HEK293 (cell line): ENCODE results near the gene NLRP11.

Source experiments
- CTCF ChIA-PET: fragments of 350-600 bp; formaldehyde crosslinking; extraction: SDS; loops from one replicate; lab custom pipeline; 2021; ENCODE audit warnings: antibody characterized with exemption; lab: Yijun Ruan, JAX
- POLR2A ChIA-PET: fragments of 300-600 bp; formaldehyde crosslinking; extraction: SDS; loops from one replicate; lab custom pipeline; 2020; ENCODE audit warnings: antibody characterized with exemption, inconsistent platforms; lab: Yijun Ruan, JAX
- H3K27ac ChIP-seq: fragments of 200-500 bp; sonication (Bioruptor generic); 2 replicates; pipeline ENCODE4 v1.5.1; 2014; ENCODE audit warnings: low read depth, low read length, control low read depth, inconsistent platforms; ENCODE audit errors: extremely low read depth
- H3K36me3 ChIP-seq, 2 experiments: fragments of 200-500 bp in 1 of 2; sonication (Bioruptor generic) in 1 of 2; 1 replicate in 1 of 2; 2 replicates in 1 of 2; pipeline ENCODE4 v1.5.1; 2014 to 2017; ENCODE audit warnings: inconsistent platforms in 2 of 2, low read length in 2 of 2; ENCODE audit not compliant: control insufficient read depth in 2 of 2, insufficient read depth in 1 of 2
- H3K4me1 ChIP-seq: fragments of 200-500 bp; sonication (Bioruptor generic); 2 replicates; pipeline ENCODE4 v1.5.1; 2014; ENCODE audit warnings: mild to moderate bottlenecking, low read length, inconsistent platforms; ENCODE audit not compliant: control insufficient read depth, insufficient read depth
- H3K4me3 ChIP-seq: 2 replicates; pipeline ENCODE4 v1.5.1; 2011; ENCODE audit warnings: low read depth, mild to moderate bottlenecking, control low read depth, low read length, moderate library complexity
- H3K9me3 ChIP-seq: fragments of 200-500 bp; sonication (Bioruptor generic); 2 replicates; pipeline ENCODE4 v1.5.1; 2014; ENCODE audit warnings: low read depth, low read length, inconsistent platforms; ENCODE audit not compliant: control insufficient read depth, insufficient read depth
- CTCF ChIP-seq: fragments of 450-650 bp; formaldehyde crosslinking; IDR thresholded peaks from 2 replicates; pipeline ENCODE4 v1.5.1; 2016; ENCODE audit warnings: missing biosample characterization, missing genetic modification characterization
- INSM2 ChIP-seq: fragments of 450-650 bp; formaldehyde crosslinking; IDR thresholded peaks from 2 replicates; pipeline ENCODE4 v1.5.1; 2016; ENCODE audit warnings: missing biosample characterization, missing genetic modification characterization
- RBAK ChIP-seq: fragments of 450-650 bp; formaldehyde crosslinking; IDR thresholded peaks from 2 replicates; pipeline ENCODE4 v1.5.1; 2016; ENCODE audit warnings: missing biosample characterization, missing genetic modification characterization
- TRIM28 ChIP-seq: IDR thresholded peaks from 2 replicates; pipeline ENCODE4 v1.6.1; 2011; ENCODE audit warnings: low read length, control low read depth, borderline replicate concordance
- ZBTB17 ChIP-seq: fragments of 450-650 bp; formaldehyde crosslinking; IDR thresholded peaks from 2 replicates; pipeline ENCODE4 v1.5.1; 2016; ENCODE audit warnings: missing biosample characterization, missing genetic modification characterization
- ZBTB20 ChIP-seq: fragments of 450-650 bp; formaldehyde crosslinking; IDR thresholded peaks from 2 replicates; pipeline ENCODE4 v1.5.1; 2016; ENCODE audit warnings: missing biosample characterization, missing genetic modification characterization
- ZBTB21 ChIP-seq: fragments of 450-650 bp; formaldehyde crosslinking; IDR thresholded peaks from 2 replicates; pipeline ENCODE4 v1.5.1; 2017; ENCODE audit warnings: missing biosample characterization, missing genetic modification characterization
- ZBTB8A ChIP-seq: fragments of 450-650 bp; formaldehyde crosslinking; IDR thresholded peaks from 2 replicates; pipeline ENCODE4 v1.5.1; 2016; ENCODE audit warnings: missing biosample characterization, missing genetic modification characterization
- ZNF155 ChIP-seq: fragments of 450-650 bp; formaldehyde crosslinking; IDR thresholded peaks from 2 replicates; pipeline ENCODE4 v1.5.1; 2016; ENCODE audit warnings: missing biosample characterization, missing genetic modification characterization
- ZNF175 ChIP-seq: fragments of 450-650 bp; formaldehyde crosslinking; IDR thresholded peaks from 2 replicates; pipeline ENCODE4 v1.5.1; 2016; ENCODE audit warnings: missing biosample characterization, missing genetic modification characterization
- ZNF274 ChIP-seq, 2 experiments: fragments of 200-500 bp in 1 of 2; fragments of 450-650 bp in 1 of 2; sonication (Bioruptor generic) in 1 of 2; formaldehyde crosslinking in 1 of 2; IDR thresholded peaks; 2 replicates each; pipeline versions ENCODE4 v1.5.1 to v1.6.1; 2014 to 2016; ENCODE audit warnings: borderline replicate concordance in 1 of 2, inconsistent platforms in 1 of 2, low read length in 1 of 2, missing biosample characterization in 1 of 2, missing genetic modification characterization in 1 of 2
- ZNF280D ChIP-seq: fragments of 450-650 bp; formaldehyde crosslinking; IDR thresholded peaks from 2 replicates; pipeline ENCODE4 v1.5.1; 2016; ENCODE audit warnings: missing biosample characterization, missing genetic modification characterization
- ZNF292 ChIP-seq: fragments of 450-650 bp; formaldehyde crosslinking; IDR thresholded peaks from 2 replicates; pipeline ENCODE4 v1.5.1; 2016; ENCODE audit warnings: low read depth, missing biosample characterization, missing genetic modification characterization, borderline replicate concordance
- ZNF302 ChIP-seq: fragments of 450-650 bp; formaldehyde crosslinking; IDR thresholded peaks from 2 replicates; pipeline ENCODE4 v1.5.1; 2016; ENCODE audit warnings: missing biosample characterization, missing genetic modification characterization, low read depth
- ZNF350 ChIP-seq: fragments of 450-650 bp; formaldehyde crosslinking; IDR thresholded peaks from 2 replicates; pipeline ENCODE4 v1.5.0; 2017; ENCODE audit warnings: missing biosample characterization, mild to moderate bottlenecking, missing genetic modification characterization
- ZNF362 ChIP-seq: fragments of 450-650 bp; formaldehyde crosslinking; IDR thresholded peaks from 2 replicates; pipeline ENCODE4 v1.5.1; 2016; ENCODE audit warnings: missing biosample characterization, missing genetic modification characterization
- ZNF426 ChIP-seq: fragments of 450-650 bp; formaldehyde crosslinking; IDR thresholded peaks from 2 replicates; pipeline ENCODE4 v1.5.1; 2017; ENCODE audit warnings: missing biosample characterization, missing genetic modification characterization, mild to moderate bottlenecking, inconsistent platforms, moderate library complexity
- ZNF473 ChIP-seq: fragments of 450-650 bp; formaldehyde crosslinking; IDR thresholded peaks from 2 replicates; pipeline ENCODE4 v1.5.1; 2017; ENCODE audit warnings: missing biosample characterization, missing genetic modification characterization
- ZNF548 ChIP-seq: fragments of 450-650 bp; formaldehyde crosslinking; IDR thresholded peaks from 2 replicates; pipeline ENCODE4 v1.5.1; 2016; ENCODE audit warnings: missing biosample characterization, missing genetic modification characterization
- ZNF549 ChIP-seq: fragments of 450-650 bp; IDR thresholded peaks from 2 replicates; pipeline ENCODE4 v1.5.1; 2018; ENCODE audit warnings: missing biosample characterization, missing genetic modification characterization, mild to moderate bottlenecking, inconsistent platforms, moderate library complexity
- ZNF561 ChIP-seq: fragments of 450-650 bp; IDR thresholded peaks from 2 replicates; pipeline ENCODE4 v1.5.1; 2018; ENCODE audit warnings: missing biosample characterization, missing genetic modification characterization, borderline replicate concordance
- ZNF580 ChIP-seq: fragments of 450-650 bp; formaldehyde crosslinking; IDR thresholded peaks from 2 replicates; pipeline ENCODE4 v1.5.1; 2016; ENCODE audit warnings: missing biosample characterization, missing genetic modification characterization
- ZNF626 ChIP-seq: fragments of 450-650 bp; sonication (Bioruptor Pico); formaldehyde crosslinking; IDR thresholded peaks from 2 replicates; pipeline ENCODE4 v1.5.1; 2018; ENCODE audit warnings: missing biosample characterization, missing genetic modification characterization, inconsistent platforms
- ZNF658 ChIP-seq: fragments of 450-650 bp; formaldehyde crosslinking; IDR thresholded peaks from 2 replicates; pipeline ENCODE4; 2016; ENCODE audit warnings: missing biosample characterization, missing genetic modification characterization
- ZNF692 ChIP-seq: fragments of 450-650 bp; formaldehyde crosslinking; IDR thresholded peaks from 2 replicates; pipeline ENCODE4 v1.5.1; 2016; ENCODE audit warnings: missing biosample characterization, missing genetic modification characterization

Gene NLRP11

GRCh38 chr19:55858401-55858800 lies 26.6 kb upstream of the NLRP11 start (continued):
- no peak for TF ChIP-seq CTCF

GRCh38 chr19:55857974-55858373 lies 26.2 kb upstream of the NLRP11 start:
- H3K27ac ChIP-seq = no peak overlapping the region
- CTCF ChIA-PET = no interaction called here
- no peak for TF ChIP-seq ZNF580 (tag by site-specific recombination)
- no peak for TF ChIP-seq ZNF292 (tag by site-specific recombination)
- TF ChIP-seq ZBTB20 (tag by site-specific recombination) = no peak
- no peak for TF ChIP-seq ZNF561 (tag by site-specific recombination)
- no peak for TF ChIP-seq ZNF155
- TF ChIP-seq RBAK = no peak
- no peak for TF ChIP-seq ZNF302
- TF ChIP-seq ZNF426 (tag by site-specific recombination) = no peak
- no peak for TF ChIP-seq ZNF692
- no peak for TF ChIP-seq ZNF548 (tag by site-specific recombination)
- TF ChIP-seq ZNF280D (tag by site-specific recombination) = no peak
- no peak for TF ChIP-seq ZNF549
- TF ChIP-seq ZBTB17 (tag by site-specific recombination) = no peak
- TF ChIP-seq ZNF362 (tag by site-specific recombination) = no peak
- TF ChIP-seq ZNF658 = no peak
- TF ChIP-seq, all 188 proteins: peak for 0
- Histone ChIP-seq H3K4me1 (no peaks in the 10 kb centered on the region), H3K36me3 (no peaks in the 10 kb centered on the region), H3K4me3 (no peak overlapping the region), H3K9me3 (no peaks in the 10 kb centered on the region)
- POLR2A ChIA-PET = no interaction called here

- Histone ChIP-seq H3K4me3 (no peak overlapping the region), H3K27ac (no peak overlapping the region), H3K36me3 (no peaks in the 10 kb centered on the region), H3K9me3 (no peaks in the 10 kb centered on the region), H3K4me1 (no peaks in the 10 kb centered on the region)
- CTCF ChIA-PET = interaction anchor here (1.0 kb wide), 1 partner anchor 48 kb away, joined by 5 read pairs; no protein-coding TSS in a partner anchor
- POLR2A ChIA-PET = no interaction called here
- no peak for TF ChIP-seq ZBTB21
- TF ChIP-seq ZNF175 (tag by site-specific recombination) = no peak
- TF ChIP-seq INSM2 = no peak
- TF ChIP-seq ZNF274 (IDR thresholded peaks at IDR 0.05; ENCODE audit: low read length) = no peak
- TF ChIP-seq ZNF274 (tag by site-specific recombination; IDR thresholded peaks at IDR 0.05; ENCODE audit: borderline replicate concordance) = no peak
- no peak for TF ChIP-seq ZNF473 (tag by site-specific recombination)
- no peak for TF ChIP-seq ZNF350
- TF ChIP-seq TRIM28 = no peak
- TF ChIP-seq ZBTB8A = no peak
- no peak for TF ChIP-seq ZNF626 (tag by site-specific recombination)
These were observed 25.4 kb upstream of the NLRP11 start for GRCh38 chr19:55857149-55857548.
